GM12892 (cell line): ENCODE results near the gene HPCA. TPM values are rescaled to one million over a fixed set of nuclear protein-coding genes. Genes with fewer than 3 reads are reported as not detected.

ENCODE experiments used
- DNase-seq: peaks from one replicate; pipeline ENCODE4 v3.0.0; 2011; ENCODE audit not compliant: insufficient read length
- FAIRE-seq: peaks from 2 replicates; lab custom pipeline; 2011; peaks lifted over from hg19 to GRCh38; lab: Jason Lieb, UNC
- POLR2A ChIP-seq: IDR thresholded peaks from 2 replicates; pipeline ENCODE4 v1.6.1; 2011; ENCODE audit warnings: low read depth, low read length, control low read depth
- POLR2AphosphoS5 ChIP-seq: IDR thresholded peaks from 2 replicates; pipeline ENCODE4 v1.6.1; 2011; ENCODE audit warnings: low read depth, low read length, control low read depth
- TAF1 ChIP-seq: IDR thresholded peaks from 2 replicates; pipeline ENCODE4 v1.6.1; 2011; ENCODE audit warnings: low read depth, mild to moderate bottlenecking, control low read depth, low read length, borderline replicate concordance
- polyA plus RNA-seq: library from polyadenylated mRNA; unstranded; fragments of >200 nt; gene quantifications from one replicate; pipeline ENCODE4 v1.2.1, GENCODE V29; 2012; ENCODE audit warnings: missing spikeins, inconsistent platforms; ENCODE audit not compliant: missing spikeins

HPCA gene
- polyA plus RNA-seq, result not detected

DNA sequence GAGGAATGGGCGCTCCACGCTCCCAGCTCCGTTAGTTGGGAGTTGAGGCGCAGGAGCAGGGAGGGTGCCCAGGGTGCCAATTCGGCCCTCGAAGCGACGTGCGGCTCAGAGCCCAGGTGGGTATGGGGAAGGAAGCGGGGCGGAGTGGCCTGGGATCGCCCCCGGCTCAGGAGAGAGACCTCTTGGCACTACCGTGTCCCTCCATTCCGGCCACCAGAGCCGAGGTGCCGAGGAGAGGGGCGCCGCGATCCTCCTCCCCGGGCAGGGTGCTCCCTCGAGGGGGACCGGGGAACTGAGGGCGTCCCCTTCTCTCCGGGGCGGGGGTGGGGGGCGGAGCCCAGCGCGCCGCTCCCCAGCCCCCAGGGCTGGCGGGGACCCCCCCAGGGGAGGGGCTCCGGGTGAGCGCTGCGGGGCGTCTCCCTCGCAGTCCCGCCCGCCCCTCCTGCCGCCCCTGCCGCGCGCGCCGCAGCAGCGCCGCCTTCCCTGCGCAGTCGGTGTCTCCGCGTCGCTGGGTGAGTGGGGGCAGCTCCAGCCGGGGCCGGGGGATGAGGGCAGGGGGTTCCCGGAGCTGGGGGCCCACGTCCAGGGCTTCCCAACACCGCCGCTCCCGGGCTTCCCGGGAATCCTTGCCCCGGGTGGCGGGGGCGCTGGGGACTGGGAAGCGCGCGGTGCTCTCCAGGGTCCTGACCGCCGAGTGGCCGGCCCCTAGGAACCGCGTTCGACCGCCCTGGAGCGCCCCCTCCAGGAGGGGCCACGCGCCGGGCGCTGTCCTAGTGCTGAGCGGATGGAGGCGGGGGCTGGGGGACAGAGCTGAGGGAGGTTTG, at the start of gene HPCA:
Gene HPCA (plus strand): TSS at position 488 of the 824 bp plus-strand sequence. CDS start 2,408 bp downstream, outside the sequence.
- TF ChIP-seq POLR2AphosphoS5 (no peak), TAF1 (no peak), POLR2A (no peak)
- DNase-seq (no peak), FAIRE-seq (no peak)

DNA sequence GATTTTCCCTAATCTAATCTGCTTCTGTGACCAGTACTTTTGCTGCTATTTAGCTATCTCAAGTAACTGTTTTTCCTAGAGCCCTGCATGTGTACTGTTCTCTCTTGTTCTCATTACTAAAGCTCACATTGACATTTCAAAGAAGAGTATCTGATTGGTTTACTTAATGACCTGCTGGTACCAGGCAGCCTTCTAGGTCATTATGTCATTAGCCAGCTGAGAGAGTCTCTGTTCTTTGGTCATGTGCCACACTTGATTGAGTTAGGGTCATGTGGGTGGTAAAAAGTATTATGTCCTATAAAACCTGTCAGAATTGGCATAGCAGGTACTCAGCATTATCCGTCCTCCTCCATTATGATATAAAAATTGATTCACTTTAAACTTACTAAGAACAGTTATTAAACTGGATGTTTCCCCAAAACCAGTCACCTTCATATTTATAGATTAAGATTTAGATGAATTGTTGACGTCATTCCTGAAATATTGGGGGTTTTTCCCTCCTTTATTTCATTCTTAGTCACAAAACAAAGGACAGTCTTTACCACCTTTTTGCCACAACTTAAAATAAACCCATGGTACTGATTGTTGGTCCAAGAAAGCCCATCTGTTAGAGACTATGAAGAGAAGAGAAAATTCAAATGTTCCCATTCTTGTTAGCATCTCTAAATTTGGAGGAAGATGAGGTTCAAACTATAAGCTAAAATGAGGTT, 37.8 kb upstream of the HPCA start:
- DNase-seq, result no peak
- FAIRE-seq, result no peak
- no peak for TF ChIP-seq POLR2A
- no peak for TF ChIP-seq POLR2AphosphoS5
- no peak for TF ChIP-seq TAF1

DNA sequence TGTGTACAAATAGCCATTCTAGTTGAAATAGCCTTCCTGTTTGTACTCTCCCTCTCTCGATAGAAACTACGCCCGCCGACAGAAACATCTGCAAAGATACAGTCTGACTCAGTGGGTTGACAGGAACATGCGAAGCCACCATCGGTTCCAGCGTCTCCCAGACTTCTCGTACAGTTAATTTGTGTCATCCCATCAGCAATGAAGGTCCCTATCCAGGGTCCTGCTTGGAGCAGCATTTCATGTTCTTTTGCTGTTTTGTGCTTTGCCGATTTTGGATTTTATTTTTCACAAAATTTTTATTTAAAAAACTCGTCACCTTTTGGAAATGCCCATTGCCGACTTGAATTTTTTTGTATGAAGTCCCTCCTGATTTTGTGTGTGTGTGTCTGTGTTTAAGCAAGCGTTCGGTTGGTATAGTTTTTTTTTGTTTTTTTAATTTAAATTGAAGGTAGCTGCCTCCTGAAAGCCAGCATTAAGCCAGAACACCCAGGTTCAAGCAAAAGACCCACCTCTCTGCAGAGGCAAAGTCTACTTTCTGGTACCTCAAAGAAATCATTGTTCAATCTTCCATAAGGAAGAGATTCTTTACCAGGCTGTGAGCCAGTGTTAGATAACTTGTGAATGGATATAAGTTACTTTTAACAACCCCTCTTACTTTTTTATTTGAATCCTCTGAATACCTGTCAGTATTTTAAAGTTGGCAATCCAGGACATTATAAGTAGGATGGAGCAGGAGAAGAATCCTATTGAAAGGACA, 30.3 kb upstream of the HPCA start:
- FAIRE-seq (no peak), DNase-seq (no peak)
- no peak for TF ChIP-seq POLR2A
- no peak for TF ChIP-seq TAF1
- no peak for TF ChIP-seq POLR2AphosphoS5

DNA sequence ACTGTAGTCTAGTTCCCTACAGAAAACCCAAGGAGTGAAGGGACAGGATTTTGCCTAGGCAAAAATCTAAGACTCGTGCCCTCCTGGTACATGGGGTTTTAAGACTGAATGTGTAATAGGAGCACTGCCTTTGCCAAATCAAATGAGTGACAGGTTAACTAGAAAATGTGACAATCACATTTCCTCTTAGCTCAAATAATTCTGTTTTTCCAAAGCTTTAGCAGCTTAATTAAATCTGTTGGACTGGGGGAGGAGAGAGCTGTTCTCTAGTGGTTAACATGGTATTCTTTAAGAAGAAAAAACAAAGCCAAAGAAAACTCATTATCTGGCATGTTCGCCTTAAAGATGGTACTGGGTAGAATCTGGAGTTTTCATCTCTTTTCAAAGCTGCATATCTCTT, 28.2 kb upstream of the HPCA start:
- TF ChIP-seq POLR2AphosphoS5 (no peak), POLR2A (no peak), TAF1 (no peak)
- DNase-seq (no peak), FAIRE-seq (no peak)

DNA sequence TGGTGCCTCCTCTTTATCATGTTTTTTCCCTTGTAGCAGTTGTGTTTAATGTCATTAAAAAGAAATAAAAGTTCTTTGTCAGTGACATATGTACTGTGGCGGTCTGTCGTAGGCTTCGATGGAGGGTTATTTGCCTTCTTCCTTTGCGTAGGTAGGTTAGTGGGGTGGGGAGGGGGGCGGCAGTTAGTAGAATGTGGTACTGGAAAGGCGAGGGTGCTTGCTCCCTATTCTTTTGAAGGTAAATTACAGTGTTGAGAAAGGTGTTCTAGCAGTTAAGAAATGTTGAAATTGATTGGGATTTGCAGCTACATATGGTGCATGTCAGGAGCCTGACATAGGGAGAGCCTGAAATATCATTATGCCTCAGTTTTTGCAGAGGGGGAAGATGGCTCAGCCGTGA, 27.5 kb upstream of the HPCA start:
- FAIRE-seq (no peak), DNase-seq (no peak)

DNA sequence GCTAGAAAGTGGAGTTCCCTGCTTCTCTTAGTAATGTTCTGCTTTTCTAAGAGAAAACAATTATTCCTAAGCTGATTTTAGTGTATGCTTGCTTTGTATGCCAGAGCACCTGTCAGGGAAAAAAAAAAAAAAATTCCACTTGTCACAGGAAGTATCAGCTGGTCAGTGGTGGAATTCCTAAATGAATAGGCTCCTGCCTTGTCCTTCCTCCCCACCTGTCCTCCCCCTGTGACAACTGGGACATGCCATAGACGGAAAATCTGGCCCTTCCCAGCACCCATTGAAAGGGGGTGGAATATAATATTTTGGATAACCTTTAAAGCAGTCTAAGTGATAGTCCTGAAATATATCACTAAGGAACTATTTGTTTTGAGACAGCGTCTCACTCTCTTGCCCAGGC, 26.4 kb upstream of the HPCA start:
- TF ChIP-seq POLR2A (no peak), TAF1 (no peak), POLR2AphosphoS5 (no peak)
- DNase-seq, result no peak
- no peak for FAIRE-seq

More for the DNA sequence above, 27.5 kb upstream of the HPCA start:
- TF ChIP-seq TAF1 (no peak), POLR2AphosphoS5 (no peak), POLR2A (no peak)

DNA sequence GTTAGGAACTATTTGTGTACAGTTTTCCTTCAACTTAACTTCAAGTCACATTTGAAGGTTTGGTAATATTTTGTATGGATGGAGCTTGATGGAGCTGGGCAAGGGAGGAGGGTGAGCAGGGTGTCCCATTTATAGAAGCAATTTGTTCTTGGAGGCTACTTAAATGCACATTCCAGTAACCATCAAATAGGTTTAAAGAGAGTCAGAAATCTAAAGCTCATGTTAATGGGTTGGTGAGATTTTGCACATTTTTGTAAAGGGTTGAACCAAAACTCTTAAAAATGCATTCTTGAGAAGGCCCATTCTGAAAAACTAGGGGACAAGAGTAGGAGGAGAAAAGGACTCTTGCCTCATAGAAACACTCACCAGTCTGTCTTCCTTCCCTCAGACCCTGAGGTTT, 25.7 kb upstream of the HPCA start:
- no peak for TF ChIP-seq TAF1
- no peak for TF ChIP-seq POLR2AphosphoS5
- no peak for TF ChIP-seq POLR2A
- FAIRE-seq (no peak), DNase-seq (no peak)

DNA sequence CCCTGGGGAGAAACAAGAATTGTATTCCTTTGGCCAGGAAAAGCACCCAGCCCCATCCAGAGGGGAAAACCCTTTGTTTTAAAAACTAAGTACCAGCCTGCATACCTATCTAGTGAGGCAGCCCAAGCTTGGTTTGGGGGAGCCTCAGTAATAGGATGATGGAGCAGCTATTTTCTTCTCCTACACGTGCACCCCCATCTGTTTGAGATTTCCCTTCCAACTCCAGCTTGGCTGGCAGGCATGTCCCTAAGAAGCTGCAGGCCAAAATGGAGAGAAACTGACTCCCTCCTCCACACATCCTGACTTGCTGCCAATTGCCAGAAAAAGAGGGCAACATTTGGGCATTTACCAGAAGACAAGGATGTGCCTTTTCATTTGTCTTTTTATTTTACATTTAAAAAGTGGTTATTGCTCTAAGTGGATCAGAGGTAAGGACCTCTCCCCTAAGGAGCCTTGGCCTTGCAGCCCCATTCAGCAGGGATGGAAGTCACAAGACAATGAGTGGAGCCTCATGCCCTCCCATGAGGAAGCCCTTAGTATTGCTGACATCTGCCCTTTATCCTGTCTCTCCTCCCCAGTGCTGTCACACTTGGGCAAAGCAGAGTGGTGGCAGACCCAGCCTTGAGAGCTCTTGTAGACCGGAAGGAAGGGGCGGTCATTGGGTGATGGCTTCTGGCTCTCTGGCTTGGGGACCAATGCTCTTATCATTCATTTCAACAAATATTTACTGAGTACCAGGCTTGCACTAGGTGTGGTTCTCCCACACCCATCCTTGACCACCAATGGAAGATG, 24.2 kb upstream of the HPCA start:
- TF ChIP-seq TAF1 (no peak), POLR2A (no peak), POLR2AphosphoS5 (no peak)
- FAIRE-seq, result no peak
- no peak for DNase-seq

DNA sequence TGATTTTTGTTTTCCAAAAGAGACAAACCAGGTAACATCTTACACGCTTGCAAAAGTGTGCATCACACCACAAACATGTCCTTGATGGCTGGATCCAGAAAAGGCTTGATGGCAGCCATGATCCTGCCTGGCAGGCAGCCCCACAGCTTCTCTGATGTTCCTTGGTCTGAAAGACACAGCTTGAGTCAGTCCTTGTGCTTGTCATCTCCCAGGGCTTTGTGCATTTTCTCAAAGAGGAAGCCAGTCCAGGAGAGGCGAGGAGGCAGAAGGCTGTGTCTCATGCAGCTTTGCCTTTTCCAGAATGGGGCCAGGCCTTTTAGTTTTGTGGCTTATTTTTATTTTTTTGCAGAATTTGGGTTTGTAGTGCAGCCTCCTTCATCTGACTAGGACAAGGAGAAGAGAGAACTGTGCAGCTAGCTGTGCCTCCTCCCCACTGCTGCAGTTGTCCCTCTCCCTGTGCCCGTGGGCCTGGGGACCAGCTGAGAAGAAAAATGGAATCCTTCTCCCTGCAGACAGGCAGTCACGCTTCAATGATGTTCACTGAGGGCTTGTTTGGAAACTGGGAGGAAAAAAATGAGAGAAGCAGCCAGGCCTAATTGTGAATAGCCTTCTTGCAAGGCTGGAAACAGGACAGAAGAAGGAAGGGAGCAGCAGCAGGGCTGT, 22.9 kb upstream of the HPCA start:
- no peak for FAIRE-seq
- DNase-seq, result no peak
- TF ChIP-seq POLR2AphosphoS5 (no peak), POLR2A (no peak), TAF1 (no peak)

DNA sequence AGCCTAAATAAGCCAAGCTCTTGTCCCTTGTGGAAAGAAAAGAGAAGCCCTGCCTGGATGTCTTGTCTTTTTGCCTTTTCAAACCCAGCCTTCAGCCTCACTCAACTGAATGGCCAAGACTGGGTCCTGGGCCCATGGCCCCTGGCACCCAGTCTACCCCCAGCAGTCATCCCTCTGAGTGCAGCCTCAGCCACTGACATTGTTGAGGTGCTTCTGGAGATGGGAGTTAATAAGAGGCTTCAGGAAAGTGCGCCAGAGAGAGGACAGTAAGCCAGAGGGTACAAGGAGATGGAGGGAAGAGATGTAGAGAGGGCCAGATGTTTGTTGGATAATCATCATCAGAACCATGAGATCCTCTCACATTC, 22.4 kb upstream of the HPCA start:
- no peak for DNase-seq
- TF ChIP-seq TAF1, result no peak
- FAIRE-seq, result no peak
